GM08714 (cell line): ENCODE results near the gene SBF1.

Experiments
- H3K4me3 ChIP-seq: fragments of 200-500 bp; sonication (Bioruptor generic); 2 replicates; pipeline ENCODE4 v1.5.1; 2014; ENCODE audit warnings: mild to moderate bottlenecking, low read length, inconsistent platforms
- ZNF274 ChIP-seq: IDR thresholded peaks from 2 replicates; pipeline ENCODE4 v1.6.1; 2012; ENCODE audit warnings: mild to moderate bottlenecking, low read depth, low read length

The SBF1 gene

GRCh38 chr22:50456466-50457234 is 18.2 kb downstream of the SBF1 start:
- H3K4me3 ChIP-seq = no peak overlapping the region
- no peak for TF ChIP-seq ZNF274

DNA sequence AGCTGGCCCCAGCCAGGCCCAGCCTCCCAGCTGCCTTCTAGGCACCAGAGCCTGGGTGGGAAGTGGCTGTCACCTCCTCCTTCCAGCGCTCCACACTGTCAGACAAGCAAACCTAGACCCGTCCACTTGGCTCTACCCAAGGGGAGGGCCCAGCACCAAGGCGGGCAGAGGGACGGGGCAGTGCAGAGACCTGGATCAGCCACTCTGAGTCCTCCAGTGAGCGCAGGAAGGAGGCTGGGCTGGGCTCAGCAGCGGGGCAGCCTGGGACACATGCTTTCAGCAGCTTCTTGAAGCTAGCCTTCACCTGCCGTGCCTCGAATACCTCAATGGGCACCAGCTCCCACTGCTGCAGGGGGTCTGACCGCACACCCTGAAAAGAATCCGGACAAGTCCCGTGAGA is 18.8 kb downstream of the SBF1 start:
- H3K4me3 ChIP-seq = no peak overlapping the region
- no peak for TF ChIP-seq ZNF274

GRCh38 chr22:50455201-50455600 is 19.6 kb downstream of the SBF1 start:
- H3K4me3 ChIP-seq = no peak overlapping the region
- TF ChIP-seq ZNF274 = no peak

DNA sequence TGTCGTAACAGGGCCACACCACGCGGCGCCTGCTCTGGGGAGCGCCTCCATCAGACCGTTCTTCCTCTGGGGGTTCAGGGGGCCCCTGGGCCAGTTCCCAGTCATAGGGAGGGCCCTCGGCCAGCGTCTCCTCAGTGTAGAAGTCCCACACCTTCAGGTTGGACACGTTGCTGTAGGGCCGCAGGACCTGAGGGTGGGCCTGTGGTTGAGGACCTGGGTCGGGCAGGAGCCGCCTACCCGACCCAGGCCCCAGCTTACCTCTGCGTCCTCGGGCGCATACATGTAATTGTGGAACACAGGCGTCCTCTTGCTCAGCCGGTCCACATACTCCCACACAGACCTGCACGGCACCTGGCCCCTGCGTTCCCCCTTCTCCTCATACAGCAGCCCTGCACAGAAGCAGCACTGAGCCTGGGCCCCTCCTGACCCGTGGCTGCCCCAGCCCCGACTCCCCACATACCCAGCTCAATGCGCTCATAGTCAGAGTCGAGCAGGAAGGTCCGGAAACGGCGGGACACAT is 20.2 kb downstream of the SBF1 start:
- H3K4me3 ChIP-seq = no peak overlapping the region
- no peak for TF ChIP-seq ZNF274

- TF ChIP-seq ZNF274 = no peak
- H3K4me3 ChIP-seq = no peak overlapping the region
Observed at GRCh38 chr22:50452649-50453048, 22.2 kb downstream of the SBF1 start.

DNA sequence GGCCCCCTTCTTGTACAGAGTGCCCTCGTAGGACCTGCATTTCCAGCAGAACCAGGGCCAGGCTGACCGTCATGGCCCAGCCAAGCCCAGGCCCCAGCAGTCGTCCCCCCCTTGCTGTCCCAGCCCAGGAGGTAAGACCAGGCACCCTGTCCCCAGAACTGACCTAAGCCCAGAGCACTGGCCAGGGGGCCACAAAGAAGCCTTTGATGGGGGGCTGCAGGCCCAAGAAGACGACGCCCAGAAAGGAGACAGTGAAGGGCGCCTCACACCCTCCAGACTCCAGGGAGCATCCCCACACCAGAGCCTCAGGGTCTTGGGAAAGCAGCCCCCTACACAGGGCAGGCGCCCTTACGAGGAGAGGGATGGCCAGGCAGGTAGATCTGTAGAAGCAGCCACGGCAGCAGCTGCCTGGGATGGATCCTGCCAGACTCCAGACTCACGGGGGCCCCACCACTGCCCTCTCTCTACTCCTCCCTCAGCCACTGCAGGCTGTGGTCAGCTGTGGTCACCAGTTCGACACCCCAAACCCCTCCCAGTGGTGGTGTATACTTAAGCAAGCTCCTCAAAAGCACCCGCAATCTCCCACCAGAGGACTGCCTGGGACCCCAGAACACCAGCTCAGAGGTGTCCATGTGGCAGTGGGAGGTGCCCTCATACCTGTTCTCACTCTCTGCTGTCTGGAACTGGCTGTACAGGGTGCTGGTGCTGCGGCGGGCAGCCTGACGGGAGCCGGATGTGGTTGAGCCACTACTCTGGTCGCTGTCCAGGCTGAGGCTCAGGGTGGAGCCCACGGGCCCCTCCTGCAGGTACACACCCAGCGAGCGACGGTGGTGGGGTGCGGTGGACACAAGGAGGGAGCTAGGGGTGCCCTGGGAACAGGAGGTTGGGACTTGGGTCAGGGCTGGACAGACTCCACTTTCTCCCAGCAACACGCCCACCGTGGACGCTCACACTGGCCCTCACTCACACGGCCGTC is 27.0 kb downstream of the SBF1 start:
- H3K4me3 ChIP-seq = no peak overlapping the region
- TF ChIP-seq ZNF274 = no peak

- no peak for TF ChIP-seq ZNF274
- H3K4me3 ChIP-seq = no peak overlapping the region
Observed at GRCh38 chr22:50446708-50447575, 27.9 kb downstream of the SBF1 start.

DNA sequence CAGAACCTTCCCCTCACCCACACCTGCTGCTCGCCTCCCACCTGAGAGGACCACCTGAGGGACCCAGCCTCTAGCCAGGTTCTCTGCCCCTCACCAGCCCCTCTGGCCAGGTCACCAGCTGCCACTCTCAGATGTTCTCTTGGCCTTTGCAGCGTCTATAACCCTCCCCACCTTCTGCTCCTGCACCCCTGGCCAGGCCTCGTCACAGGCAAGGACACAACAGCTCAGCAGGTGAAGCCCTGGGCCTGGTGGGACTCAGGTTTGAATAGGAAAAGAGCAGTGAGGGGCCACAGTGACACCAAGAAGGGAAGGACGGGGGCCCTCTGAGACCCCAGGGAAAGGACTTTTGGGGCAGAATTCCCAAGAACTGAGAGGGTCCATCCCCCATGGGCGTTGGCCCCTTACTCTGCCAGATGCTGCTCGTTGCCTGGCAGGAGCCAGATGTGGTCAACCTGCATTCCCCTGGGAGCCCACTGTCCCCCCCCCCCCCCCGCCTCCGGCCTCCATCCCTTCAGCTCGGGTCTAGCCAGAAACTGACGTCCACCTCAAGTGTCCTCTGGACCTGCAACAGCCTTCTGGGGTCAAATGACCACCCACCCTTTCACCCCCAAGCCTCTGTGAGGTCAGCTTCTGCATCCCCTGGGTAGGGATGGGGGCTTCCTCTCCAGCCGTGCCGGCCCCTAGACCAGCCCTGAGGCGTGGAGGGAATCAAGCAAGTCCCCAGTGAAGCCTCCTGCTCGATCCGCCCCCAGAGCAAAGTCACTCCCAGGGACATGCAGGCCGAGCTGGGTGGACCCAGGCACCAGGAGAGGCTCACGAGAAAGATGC is 28.7 kb downstream of the SBF1 start:
- no peak for TF ChIP-seq ZNF274
- no peak overlapping the region for H3K4me3 ChIP-seq

- H3K4me3 ChIP-seq = no peak overlapping the region
- TF ChIP-seq ZNF274 = no peak
Observed at GRCh38 chr22:50445071-50445879, 29.6 kb downstream of the SBF1 start.

DNA sequence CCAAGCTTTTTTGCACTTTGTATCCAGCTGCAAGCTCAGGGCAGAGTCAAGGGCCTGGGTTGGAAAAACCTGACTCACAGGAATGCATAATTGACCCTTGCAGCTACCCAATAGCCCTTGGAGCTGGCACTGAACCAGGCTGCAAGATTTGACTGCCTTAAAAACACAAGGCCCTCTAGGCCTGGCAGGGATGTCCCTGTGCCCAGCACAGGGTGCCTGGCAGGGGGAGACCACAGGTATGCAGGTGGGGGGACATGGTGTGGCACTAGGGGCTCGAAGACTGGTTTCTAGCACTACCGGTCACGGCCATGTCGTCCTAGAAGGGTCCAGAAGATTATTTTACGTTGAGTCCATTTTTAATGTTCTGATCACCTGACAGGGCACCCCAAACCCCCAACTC is 30.2 kb downstream of the SBF1 start:
- no peak for TF ChIP-seq ZNF274
- no peak overlapping the region for H3K4me3 ChIP-seq

DNA sequence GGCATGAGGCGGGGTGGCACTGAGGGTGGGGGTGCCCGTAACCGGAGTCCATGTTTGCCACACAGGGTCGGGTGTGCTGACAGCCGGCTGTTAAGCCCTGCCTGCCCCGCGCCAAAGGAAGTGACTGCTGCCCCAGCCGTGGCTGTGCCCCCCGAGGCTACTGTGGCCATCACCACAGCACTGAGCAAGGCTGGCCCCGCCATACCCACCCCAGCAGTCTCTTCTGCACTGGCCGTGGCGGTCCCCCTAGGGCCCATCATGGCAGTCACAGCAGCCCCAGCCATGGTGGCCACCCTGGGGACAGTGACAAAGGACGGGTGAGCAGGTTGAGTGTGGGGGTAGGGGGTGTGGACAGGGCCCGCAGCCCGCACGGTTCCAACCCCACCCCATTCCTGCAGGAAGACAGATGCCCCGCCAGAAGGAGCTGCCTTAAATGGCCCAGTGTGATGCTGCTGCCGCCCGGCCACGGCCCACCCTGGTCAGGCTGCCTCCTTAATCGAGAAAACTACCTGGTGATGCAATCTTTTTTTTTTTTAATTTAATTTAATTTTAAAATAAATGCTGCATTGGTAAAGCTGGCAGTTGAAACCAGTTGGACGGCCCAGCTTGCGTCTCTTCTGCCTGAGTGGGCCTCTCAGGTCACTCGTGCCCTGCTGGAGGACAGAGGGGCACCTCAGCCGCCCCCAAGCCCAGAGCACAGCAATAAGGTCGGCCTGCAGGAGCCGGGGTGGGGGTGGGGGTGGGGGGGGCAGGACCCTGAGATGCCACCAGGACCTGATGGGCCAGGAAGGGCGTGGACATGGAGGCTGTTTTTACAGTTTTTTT is 30.8 kb downstream of the SBF1 start:
- H3K4me3 ChIP-seq = no peak overlapping the region
- no peak for TF ChIP-seq ZNF274
